ENCODE results near the gene PNPT1. TPM values are rescaled to one million over a fixed set of nuclear protein-coding genes. Genes with fewer than 3 reads are reported as not detected.
A peak's percentile ranks its signal among the peaks of the same experiment; 100 is the strongest.
"Not testable (repeated sequence)": the region's sequence is repeated elsewhere in the genome, so short reads cannot be mapped to it uniquely, and the experiment has no call there.

PNPT1 gene
- total RNA-seq, 1 experiment from 2014 or later = 32.8 TPM

GRCh38 chr2:55598056-55598795 lies 95.4 kb downstream of the PNPT1 start:
- DNase-seq (ENCODE audit: low spot score) = no peak

GRCh38 chr2:55596795-55597194 lies 96.8 kb downstream of the PNPT1 start:
- DNase-seq (ENCODE audit: low spot score) = not testable (repeated sequence)

- no peak for DNase-seq (ENCODE audit: low spot score)
These were observed 98.1 kb downstream of the PNPT1 start for GRCh38 chr2:55595536-55595935.

GRCh38 chr2:55592130-55592529 lies 101.5 kb downstream of the PNPT1 start:
- DNase-seq (ENCODE audit: low spot score) = no peak

GRCh38 chr2:55590810-55591440 lies 102.7 kb downstream of the PNPT1 start:
- no peak for DNase-seq (ENCODE audit: low spot score)

- DNase-seq (ENCODE audit: low spot score) = peak; percentile 22
These were observed 108.1 kb downstream of the PNPT1 start for GRCh38 chr2:55585451-55586080.

Other genes starting within 250 kb of the PNPT1 start
- gene CFAP36, start 174.1 kb downstream of the PNPT1 start, total RNA-seq (2014; rRNA removed; shearing (Covaris generic)) = 31.6 and 42.5 TPM in 2 replicates
- gene PPP4R3B, start 76.2 kb downstream of the PNPT1 start, total RNA-seq (2014; rRNA removed; shearing (Covaris generic)) = 19.4 and 26.8 TPM in 2 replicates
- gene EFEMP1, start 229.9 kb upstream of the PNPT1 start, total RNA-seq (2014; rRNA removed; shearing (Covaris generic)) = 0.51 and 2.0 TPM in 2 replicates

Data from H4 (cell line).